Prostate gland (tissue), 2 donors: ENCODE data around the gene MAP7D1.

Source experiments
- POLR2A ChIP-seq: fragments of 450-650 bp; IDR thresholded peaks from one replicate; pipeline ENCODE4 v1.6.1; 2016; ENCODE audit warnings: antibody characterized with exemption, mild to moderate bottlenecking
- TF ChIP-seq, protein P1 (sequence below), 4 experiments: fragments of 200-600 bp in 2 of 4; fragments of 450-650 bp in 2 of 4; sonication (generic) in 2 of 4; IDR thresholded peaks; 1 replicate in 3 of 4; 2 replicates in 1 of 4; pipeline ENCODE4 v1.5.1; 2016 to 2019; ENCODE audit warnings: antibody characterized with exemption in 4 of 4, mild to moderate bottlenecking in 2 of 4, moderate library complexity in 2 of 4

DNA sequence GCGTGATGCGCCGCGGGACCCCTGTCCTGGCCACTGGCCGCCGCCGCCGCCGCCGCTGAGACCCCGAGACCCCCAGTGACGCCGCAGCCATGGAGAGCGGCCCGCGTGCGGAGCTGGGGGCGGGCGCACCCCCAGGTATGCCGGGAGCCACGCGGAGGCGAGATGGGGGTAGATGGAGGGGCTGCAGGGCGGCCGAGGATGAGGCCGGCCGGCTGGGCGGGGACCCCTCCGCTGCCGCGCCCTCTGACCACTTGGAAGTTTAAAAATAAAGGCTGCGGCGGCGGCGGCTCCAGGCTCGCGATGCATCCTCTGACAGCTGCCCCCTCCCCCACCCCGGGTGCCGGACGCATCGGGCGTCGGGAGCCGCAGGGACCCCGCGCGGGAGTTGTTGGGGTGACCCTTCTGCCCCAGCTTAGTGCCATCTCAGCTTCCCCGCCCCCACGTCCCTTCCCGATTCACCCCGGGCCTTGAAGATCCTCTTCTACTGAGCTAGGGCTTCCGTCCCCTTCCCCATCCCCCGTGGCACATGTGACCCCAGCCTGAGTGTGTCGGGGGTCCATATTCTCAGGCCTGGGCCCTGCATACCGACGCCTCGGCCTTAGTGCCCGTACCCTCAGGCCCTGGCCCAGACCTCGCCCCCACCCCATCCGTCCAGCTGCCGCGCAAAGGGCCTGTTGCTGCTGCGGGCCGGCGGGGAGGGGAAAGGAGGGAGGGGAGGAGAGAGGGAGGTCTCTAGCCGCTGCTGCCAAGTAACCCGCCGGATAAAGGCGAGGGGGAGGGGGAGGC is 562 bp downstream of the MAP7D1 start:
- TF ChIP-seq, protein P1, sequence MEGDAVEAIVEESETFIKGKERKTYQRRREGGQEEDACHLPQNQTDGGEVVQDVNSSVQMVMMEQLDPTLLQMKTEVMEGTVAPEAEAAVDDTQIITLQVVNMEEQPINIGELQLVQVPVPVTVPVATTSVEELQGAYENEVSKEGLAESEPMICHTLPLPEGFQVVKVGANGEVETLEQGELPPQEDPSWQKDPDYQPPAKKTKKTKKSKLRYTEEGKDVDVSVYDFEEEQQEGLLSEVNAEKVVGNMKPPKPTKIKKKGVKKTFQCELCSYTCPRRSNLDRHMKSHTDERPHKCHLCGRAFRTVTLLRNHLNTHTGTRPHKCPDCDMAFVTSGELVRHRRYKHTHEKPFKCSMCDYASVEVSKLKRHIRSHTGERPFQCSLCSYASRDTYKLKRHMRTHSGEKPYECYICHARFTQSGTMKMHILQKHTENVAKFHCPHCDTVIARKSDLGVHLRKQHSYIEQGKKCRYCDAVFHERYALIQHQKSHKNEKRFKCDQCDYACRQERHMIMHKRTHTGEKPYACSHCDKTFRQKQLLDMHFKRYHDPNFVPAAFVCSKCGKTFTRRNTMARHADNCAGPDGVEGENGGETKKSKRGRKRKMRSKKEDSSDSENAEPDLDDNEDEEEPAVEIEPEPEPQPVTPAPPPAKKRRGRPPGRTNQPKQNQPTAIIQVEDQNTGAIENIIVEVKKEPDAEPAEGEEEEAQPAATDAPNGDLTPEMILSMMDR (IDR thresholded peaks at IDR 0.05): no peak
- peak; percentile 54 for TF ChIP-seq POLR2A
